ENCODE measurements around the gene ZDHHC24. TPM values are rescaled to one million over a fixed set of nuclear protein-coding genes. Genes with fewer than 3 reads are reported as not detected.
"Not testable (repeated sequence)": the region's sequence is repeated elsewhere in the genome, so short reads cannot be mapped to it uniquely, and the experiment has no call there.

ZDHHC24 gene
- total and polyA plus RNA-seq, 2 donors (not counting 1 experiment from before 2014, with no cell fraction given) = 6.0 to 11.6 TPM

GRCh38 chr11:66589996-66590675 is 44.3 kb upstream of the ZDHHC24 start:
- H3K4me3 ChIP-seq (replicated peaks in 1 of 4; ENCODE audit: control extremely low read depth in 1 of 4, insufficient read depth in 1 of 4, low read depth in 3 of 4, low read length in 4 of 4) = no peak overlapping the region
- H3K27me3 ChIP-seq (ENCODE audit: control insufficient read depth, insufficient read depth, low read length) = no peaks in the 10 kb centered on the region
- no peak overlapping the region for H3K27ac ChIP-seq (ENCODE audit: insufficient read depth, low read length)
- H4K20me1 ChIP-seq (ENCODE audit: control insufficient read depth, extremely low read depth, insufficient read depth, low read length) = no peaks in the 10 kb centered on the region
- no peak for DNase-seq (ENCODE audit: low read depth in 2 of 2)
- no peak overlapping the region for H3K4me2 ChIP-seq (ENCODE audit: extremely low read depth, insufficient read depth, low read length)
- peaks cover 6% of the 10 kb centered on the region for H3K79me2 ChIP-seq (ENCODE audit: control insufficient read depth, insufficient read depth, low read length)
- H3K4me1 ChIP-seq (ENCODE audit: control insufficient read depth, extremely low read depth, insufficient read depth, low read length) = no peaks in the 10 kb centered on the region
- no peaks in the 10 kb centered on the region for H3K36me3 ChIP-seq (ENCODE audit: control insufficient read depth, insufficient read depth, low read length)
- TF ChIP-seq CTCF (conservative IDR thresholded peaks at IDR 0.05 in 1 of 2, IDR thresholded peaks at IDR 0.05 in 1 of 2; ENCODE audit: low read depth in 1 of 2, low read length in 2 of 2) (no peak), EZH2 (IDR thresholded peaks at IDR 0.05; ENCODE audit: low read length, missing control alignments) (no peak)
- no peak overlapping the region for H2AFZ ChIP-seq (ENCODE audit: low read length)
- H3K9me3 ChIP-seq (ENCODE audit: control insufficient read depth, insufficient read depth, low read depth, low read length) = no peaks in the 10 kb centered on the region
- no peak overlapping the region for H3K9ac ChIP-seq (ENCODE audit: insufficient read depth, low read length)

GRCh38 chr11:66589315-66589714 is 43.5 kb upstream of the ZDHHC24 start:
- not testable (repeated sequence) for H3K79me2 ChIP-seq (ENCODE audit: control insufficient read depth, insufficient read depth, low read length); H2AFZ ChIP-seq (ENCODE audit: low read length); H3K4me3 ChIP-seq (replicated peaks in 1 of 4; ENCODE audit: control extremely low read depth in 1 of 4, insufficient read depth in 1 of 4, low read depth in 3 of 4, low read length in 4 of 4); H3K9me3 ChIP-seq (ENCODE audit: control insufficient read depth, insufficient read depth, low read depth, low read length); H3K9ac ChIP-seq (ENCODE audit: insufficient read depth, low read length); H3K36me3 ChIP-seq (ENCODE audit: control insufficient read depth, insufficient read depth, low read length); DNase-seq (ENCODE audit: low read depth in 2 of 2); H4K20me1 ChIP-seq (ENCODE audit: control insufficient read depth, extremely low read depth, insufficient read depth, low read length); H3K4me2 ChIP-seq (ENCODE audit: extremely low read depth, insufficient read depth, low read length); H3K27me3 ChIP-seq (ENCODE audit: control insufficient read depth, insufficient read depth, low read length); H3K27ac ChIP-seq (ENCODE audit: insufficient read depth, low read length); H3K4me1 ChIP-seq (ENCODE audit: control insufficient read depth, extremely low read depth, insufficient read depth, low read length)

- no peak overlapping the region for H3K4me2 ChIP-seq (ENCODE audit: extremely low read depth, insufficient read depth, low read length)
- no peaks in the 10 kb centered on the region for H3K79me2 ChIP-seq (ENCODE audit: control insufficient read depth, insufficient read depth, low read length)
- DNase-seq (ENCODE audit: low read depth in 2 of 2) = no peak
- no peaks in the 10 kb centered on the region for H3K27me3 ChIP-seq (ENCODE audit: control insufficient read depth, insufficient read depth, low read length)
- no peaks in the 10 kb centered on the region for H4K20me1 ChIP-seq (ENCODE audit: control insufficient read depth, extremely low read depth, insufficient read depth, low read length)
- no peak overlapping the region for H3K4me3 ChIP-seq (replicated peaks in 1 of 4; ENCODE audit: control extremely low read depth in 1 of 4, insufficient read depth in 1 of 4, low read depth in 3 of 4, low read length in 4 of 4)
- no peaks in the 10 kb centered on the region for H3K4me1 ChIP-seq (ENCODE audit: control insufficient read depth, extremely low read depth, insufficient read depth, low read length)
- no peak overlapping the region for H3K27ac ChIP-seq (ENCODE audit: insufficient read depth, low read length)
- H3K36me3 ChIP-seq (ENCODE audit: control insufficient read depth, insufficient read depth, low read length) = no peaks in the 10 kb centered on the region
- no peak overlapping the region for H2AFZ ChIP-seq (ENCODE audit: low read length)
- H3K9ac ChIP-seq (ENCODE audit: insufficient read depth, low read length) = no peak overlapping the region
- no peaks in the 10 kb centered on the region for H3K9me3 ChIP-seq (ENCODE audit: control insufficient read depth, insufficient read depth, low read depth, low read length)
- no peak for TF ChIP-seq EZH2 (IDR thresholded peaks at IDR 0.05; ENCODE audit: low read length, missing control alignments)
- no peak for TF ChIP-seq CTCF (conservative IDR thresholded peaks at IDR 0.05 in 1 of 2, IDR thresholded peaks at IDR 0.05 in 1 of 2; ENCODE audit: low read depth in 1 of 2, low read length in 2 of 2)
Measured at GRCh38 chr11:66586136-66586535, 40.3 kb upstream of the ZDHHC24 start.

- H3K27me3 ChIP-seq (ENCODE audit: control insufficient read depth, insufficient read depth, low read length); H4K20me1 ChIP-seq (ENCODE audit: control insufficient read depth, extremely low read depth, insufficient read depth, low read length); H3K4me2 ChIP-seq (ENCODE audit: extremely low read depth, insufficient read depth, low read length); H2AFZ ChIP-seq (ENCODE audit: low read length); H3K79me2 ChIP-seq (ENCODE audit: control insufficient read depth, insufficient read depth, low read length); DNase-seq (ENCODE audit: low read depth in 2 of 2); H3K4me1 ChIP-seq (ENCODE audit: control insufficient read depth, extremely low read depth, insufficient read depth, low read length); H3K4me3 ChIP-seq (replicated peaks in 1 of 4; ENCODE audit: control extremely low read depth in 1 of 4, insufficient read depth in 1 of 4, low read depth in 3 of 4, low read length in 4 of 4); H3K9ac ChIP-seq (ENCODE audit: insufficient read depth, low read length); H3K9me3 ChIP-seq (ENCODE audit: control insufficient read depth, insufficient read depth, low read depth, low read length); H3K27ac ChIP-seq (ENCODE audit: insufficient read depth, low read length); H3K36me3 ChIP-seq (ENCODE audit: control insufficient read depth, insufficient read depth, low read length): not testable (repeated sequence)
Measured at GRCh38 chr11:66585447-66585846, 39.6 kb upstream of the ZDHHC24 start.

GRCh38 chr11:66582565-66583147 is 36.8 kb upstream of the ZDHHC24 start:
- not testable (repeated sequence) for H4K20me1 ChIP-seq (ENCODE audit: control insufficient read depth, extremely low read depth, insufficient read depth, low read length); H3K27ac ChIP-seq (ENCODE audit: insufficient read depth, low read length); H3K9me3 ChIP-seq (ENCODE audit: control insufficient read depth, insufficient read depth, low read depth, low read length); H3K4me2 ChIP-seq (ENCODE audit: extremely low read depth, insufficient read depth, low read length); H3K79me2 ChIP-seq (ENCODE audit: control insufficient read depth, insufficient read depth, low read length); H3K27me3 ChIP-seq (ENCODE audit: control insufficient read depth, insufficient read depth, low read length); H3K36me3 ChIP-seq (ENCODE audit: control insufficient read depth, insufficient read depth, low read length); H3K4me1 ChIP-seq (ENCODE audit: control insufficient read depth, extremely low read depth, insufficient read depth, low read length); H3K4me3 ChIP-seq (replicated peaks in 1 of 4; ENCODE audit: control extremely low read depth in 1 of 4, insufficient read depth in 1 of 4, low read depth in 3 of 4, low read length in 4 of 4); DNase-seq (ENCODE audit: low read depth in 2 of 2); H3K9ac ChIP-seq (ENCODE audit: insufficient read depth, low read length); H2AFZ ChIP-seq (ENCODE audit: low read length)

All from fibroblast of lung (primary cell).